HG03378 (cell line): ENCODE measurements around the gene ATXN10.
"Not testable (repeated sequence)": the region's sequence is repeated elsewhere in the genome, so short reads cannot be mapped to it uniquely, and the experiment has no call there.

ENCODE experiments used
- ATAC-seq: cut with Tn5 transposase; IDR thresholded peaks from one replicate; pipeline ENCODE4 v1.9.1; 2021; ENCODE audit warnings: mild to moderate bottlenecking, moderate library complexity; ENCODE audit not compliant: unreplicated experiment

Gene ATXN10

GRCh38 chr22:45707605-45708004 lies 36.0 kb downstream of the ATXN10 start:
- no peak for ATAC-seq

DNA sequence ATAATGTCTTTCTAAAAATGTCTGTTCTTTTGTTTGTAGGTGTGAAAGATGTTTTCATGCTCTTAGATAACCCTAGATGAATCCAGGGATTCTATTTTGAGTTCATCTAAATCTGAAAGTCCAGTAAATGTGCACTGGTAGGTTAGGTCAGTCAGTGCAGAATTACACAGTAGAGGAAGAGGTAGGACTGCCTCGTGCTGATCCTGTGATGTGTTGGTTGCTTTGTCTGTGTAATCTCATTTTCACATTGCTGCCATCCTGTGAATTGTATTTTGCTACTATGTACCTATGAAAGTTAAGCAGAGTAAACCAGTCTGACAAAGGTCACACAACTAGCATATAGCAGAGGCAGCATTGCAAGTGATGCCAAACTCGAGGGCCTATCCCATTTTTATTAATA lies 36.5 kb downstream of the ATXN10 start:
- no peak for ATAC-seq

- ATAC-seq, result no peak
Measured at GRCh38 chr22:45709060-45709739, 37.6 kb downstream of the ATXN10 start.

GRCh38 chr22:45709866-45710265 lies 38.2 kb downstream of the ATXN10 start:
- ATAC-seq, result no peak

GRCh38 chr22:45710469-45710868 lies 38.8 kb downstream of the ATXN10 start:
- ATAC-seq, result no peak

GRCh38 chr22:45714390-45714789 lies 42.8 kb downstream of the ATXN10 start:
- ATAC-seq, result not testable (repeated sequence)

DNA sequence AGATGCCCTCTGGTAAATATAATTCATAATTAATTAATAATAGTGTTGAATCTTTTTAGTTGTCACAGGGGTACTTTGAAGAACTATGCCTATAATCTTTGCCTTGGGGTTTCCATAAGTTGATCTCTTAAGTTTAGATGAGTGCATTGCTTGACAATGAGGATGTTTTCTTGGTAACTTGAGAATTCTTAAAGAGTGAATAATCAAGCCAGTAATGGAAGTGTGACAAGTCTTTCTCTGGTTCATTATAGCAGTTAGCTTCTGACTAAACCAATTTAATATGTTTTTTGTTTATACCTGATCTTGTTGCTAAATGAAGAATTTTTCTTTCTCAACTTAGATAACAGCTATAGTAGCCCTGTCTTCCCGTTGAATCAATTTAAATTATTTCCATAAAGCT lies 46.2 kb downstream of the ATXN10 start:
- ATAC-seq, result no peak

GRCh38 chr22:45718391-45718790 lies 46.8 kb downstream of the ATXN10 start:
- no peak for ATAC-seq

GRCh38 chr22:45720839-45721378 lies 49.3 kb downstream of the ATXN10 start:
- no peak for ATAC-seq

GRCh38 chr22:45722006-45722405 lies 50.4 kb downstream of the ATXN10 start:
- ATAC-seq, result no peak

GRCh38 chr22:45726081-45726480 lies 54.4 kb downstream of the ATXN10 start:
- ATAC-seq, result no peak

DNA sequence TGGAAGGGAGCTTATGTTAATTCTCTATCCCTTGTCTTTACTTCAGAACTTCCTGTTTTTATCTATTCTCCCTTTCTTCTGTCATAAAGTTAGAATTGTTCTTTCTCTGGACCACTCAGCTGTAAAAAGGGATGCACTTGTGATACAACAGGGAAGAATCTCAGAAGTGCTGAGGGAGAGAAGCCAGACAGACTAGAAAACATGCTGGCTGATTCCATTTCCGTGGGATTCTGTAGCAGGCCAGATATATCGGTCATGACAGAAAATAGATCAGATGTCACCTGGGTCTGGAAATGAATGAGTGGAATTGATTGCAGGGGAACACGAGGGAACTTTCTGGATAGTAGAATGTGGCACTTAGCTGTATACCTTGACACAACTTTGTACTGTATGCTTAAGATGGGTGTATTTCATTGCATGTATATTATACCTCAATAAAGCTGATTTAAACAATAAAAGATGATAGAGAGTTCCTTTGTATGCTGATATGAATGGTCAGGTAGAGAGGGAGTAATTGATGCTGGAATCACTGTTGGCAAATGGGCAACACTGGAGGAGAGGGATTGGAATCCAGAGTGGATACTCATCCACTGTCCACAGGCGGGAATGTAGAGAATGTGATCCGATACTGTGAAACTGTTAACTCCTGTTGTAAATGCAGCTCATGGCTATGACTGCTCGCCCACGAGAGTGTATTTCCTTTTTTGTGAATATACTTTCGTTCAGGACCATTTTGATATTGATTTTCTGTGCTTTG lies 59.6 kb downstream of the ATXN10 start:
- no peak for ATAC-seq

GRCh38 chr22:45731798-45732495 lies 60.3 kb downstream of the ATXN10 start:
- ATAC-seq, result no peak

DNA sequence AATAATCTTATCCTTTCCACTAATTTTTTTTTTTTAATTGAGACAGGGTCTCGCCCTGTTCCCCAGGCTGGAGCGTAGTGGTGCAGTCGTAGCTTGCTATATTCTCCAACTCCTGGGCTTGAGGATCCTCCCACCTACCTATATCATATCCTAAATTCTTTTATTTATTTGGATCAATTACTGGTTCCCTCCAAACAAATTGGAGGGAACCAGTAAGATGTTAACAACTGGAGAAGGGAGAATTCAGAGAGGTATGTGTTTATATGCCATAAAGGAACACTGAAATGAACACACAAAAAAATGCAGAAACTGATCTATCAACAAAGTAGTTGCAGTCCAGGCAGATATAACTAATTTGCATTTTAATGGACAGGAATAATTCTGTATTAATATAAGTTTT lies 63.6 kb downstream of the ATXN10 start:
- no peak for ATAC-seq

DNA sequence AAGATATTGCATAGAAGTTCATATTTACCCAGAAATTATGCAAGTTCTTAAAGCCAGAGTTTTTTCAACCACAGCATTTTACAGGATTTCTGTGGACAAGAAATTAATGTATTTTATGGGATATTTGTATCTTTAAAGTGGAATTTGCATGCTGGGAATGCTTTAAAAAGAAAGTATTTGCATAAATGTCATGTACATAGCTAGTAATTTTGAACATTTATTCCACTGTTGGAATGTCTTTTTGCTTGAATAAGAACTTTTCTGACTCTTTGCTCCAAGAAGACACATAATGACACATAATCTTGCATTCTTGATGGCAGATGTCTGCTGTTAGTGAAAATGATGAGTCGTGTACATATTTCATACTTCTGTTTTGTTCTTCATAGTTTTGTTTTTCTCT lies 66.6 kb downstream of the ATXN10 start:
- no peak for ATAC-seq

- ATAC-seq, result no peak
Measured at GRCh38 chr22:45740236-45740635, 68.6 kb downstream of the ATXN10 start.

DNA sequence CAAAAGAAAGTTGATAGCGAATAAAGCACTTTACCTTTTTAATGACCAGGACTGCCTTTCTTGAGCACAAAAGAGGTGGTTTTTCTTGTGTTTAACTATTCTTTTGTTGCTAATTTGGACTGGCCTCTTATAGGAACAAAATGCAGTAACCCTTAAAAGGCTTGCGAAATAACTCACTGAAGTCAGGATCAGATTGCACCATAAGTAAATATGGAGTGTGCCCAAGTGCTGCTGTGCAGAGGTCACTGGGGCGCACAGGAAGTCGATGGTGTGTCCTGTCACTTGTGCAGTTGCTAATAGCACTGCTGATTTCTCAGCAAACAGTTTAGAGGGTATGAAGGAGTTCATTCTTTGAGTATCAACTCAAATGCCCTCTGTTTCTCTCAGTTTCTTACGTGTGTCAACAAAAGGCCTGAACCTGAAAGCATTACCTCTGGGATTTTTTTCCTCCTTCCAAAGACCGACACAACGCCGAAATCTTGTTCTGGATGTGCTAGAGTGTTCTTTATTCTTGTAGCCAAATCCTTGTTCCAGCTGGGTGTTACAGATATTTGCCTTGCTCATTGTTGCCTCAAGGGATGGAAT lies 71.3 kb downstream of the ATXN10 start:
- ATAC-seq, result no peak

- no peak for ATAC-seq
Measured at GRCh38 chr22:45743687-45744086, 72.1 kb downstream of the ATXN10 start.

- ATAC-seq, result no peak
Measured at GRCh38 chr22:45744442-45744841, 72.8 kb downstream of the ATXN10 start.

GRCh38 chr22:45750626-45751025 lies 79.0 kb downstream of the ATXN10 start:
- ATAC-seq, result no peak

- ATAC-seq, result no peak
Measured at GRCh38 chr22:45752036-45752435, 80.4 kb downstream of the ATXN10 start.
